Thyroid gland (tissue), 4 donors: ENCODE results near the gene ALKBH3.

Experiments
- POLR2A ChIP-seq, 2 donors: fragments of 450-650 bp; IDR thresholded peaks; one replicate each; pipeline ENCODE4 v1.6.1; 2017; ENCODE audit warnings: antibody characterized with exemption in 2 of 2, mild to moderate bottlenecking in 2 of 2, moderate library complexity in 1 of 2
- TF ChIP-seq, protein P1 (sequence below), 6 experiments: fragments of 200-600 bp in 3 of 6; fragments of 450-650 bp in 3 of 6; sonication (generic) in 3 of 6; IDR thresholded peaks; one replicate each; pipeline ENCODE4 v1.5.1; 2016 to 2019; ENCODE audit warnings: antibody characterized with exemption in 6 of 6, mild to moderate bottlenecking in 2 of 6, inconsistent platforms in 1 of 6, moderate library complexity in 1 of 6

DNA sequence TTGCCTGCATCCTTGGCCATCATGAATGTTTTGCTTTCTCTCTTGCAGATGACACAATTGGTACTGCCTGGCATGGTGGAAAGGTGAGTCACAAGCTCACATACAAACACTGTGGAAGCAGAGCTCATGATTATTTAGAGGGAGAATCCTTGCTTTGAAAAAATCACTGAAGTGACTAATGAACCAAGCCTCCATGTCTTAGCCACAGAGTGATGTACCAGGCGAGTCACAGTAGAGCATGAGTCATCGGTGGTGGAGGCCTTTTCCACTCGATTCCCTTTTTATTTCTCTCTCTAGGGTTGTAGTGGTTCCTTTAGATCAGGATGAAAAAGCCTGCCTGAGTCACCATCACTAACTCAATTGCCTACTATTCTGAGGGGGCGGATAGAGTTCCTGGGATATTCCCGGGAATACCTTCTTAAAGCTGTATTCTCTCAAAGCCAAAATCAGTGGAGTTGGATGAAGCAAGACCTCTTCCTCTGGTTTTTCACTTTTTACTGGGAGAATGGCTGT, 49.6 kb upstream of the ALKBH3 start:
- TF ChIP-seq, protein P1, sequence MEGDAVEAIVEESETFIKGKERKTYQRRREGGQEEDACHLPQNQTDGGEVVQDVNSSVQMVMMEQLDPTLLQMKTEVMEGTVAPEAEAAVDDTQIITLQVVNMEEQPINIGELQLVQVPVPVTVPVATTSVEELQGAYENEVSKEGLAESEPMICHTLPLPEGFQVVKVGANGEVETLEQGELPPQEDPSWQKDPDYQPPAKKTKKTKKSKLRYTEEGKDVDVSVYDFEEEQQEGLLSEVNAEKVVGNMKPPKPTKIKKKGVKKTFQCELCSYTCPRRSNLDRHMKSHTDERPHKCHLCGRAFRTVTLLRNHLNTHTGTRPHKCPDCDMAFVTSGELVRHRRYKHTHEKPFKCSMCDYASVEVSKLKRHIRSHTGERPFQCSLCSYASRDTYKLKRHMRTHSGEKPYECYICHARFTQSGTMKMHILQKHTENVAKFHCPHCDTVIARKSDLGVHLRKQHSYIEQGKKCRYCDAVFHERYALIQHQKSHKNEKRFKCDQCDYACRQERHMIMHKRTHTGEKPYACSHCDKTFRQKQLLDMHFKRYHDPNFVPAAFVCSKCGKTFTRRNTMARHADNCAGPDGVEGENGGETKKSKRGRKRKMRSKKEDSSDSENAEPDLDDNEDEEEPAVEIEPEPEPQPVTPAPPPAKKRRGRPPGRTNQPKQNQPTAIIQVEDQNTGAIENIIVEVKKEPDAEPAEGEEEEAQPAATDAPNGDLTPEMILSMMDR (IDR thresholded peaks at IDR 0.05): no peak
- TF ChIP-seq POLR2A (IDR thresholded peaks at IDR 0.05): no peak
